Measurements from ENCODE around the gene DDO.
A peak's percentile ranks its signal among the peaks of the same experiment; 100 is the strongest.

Gene DDO

DNA sequence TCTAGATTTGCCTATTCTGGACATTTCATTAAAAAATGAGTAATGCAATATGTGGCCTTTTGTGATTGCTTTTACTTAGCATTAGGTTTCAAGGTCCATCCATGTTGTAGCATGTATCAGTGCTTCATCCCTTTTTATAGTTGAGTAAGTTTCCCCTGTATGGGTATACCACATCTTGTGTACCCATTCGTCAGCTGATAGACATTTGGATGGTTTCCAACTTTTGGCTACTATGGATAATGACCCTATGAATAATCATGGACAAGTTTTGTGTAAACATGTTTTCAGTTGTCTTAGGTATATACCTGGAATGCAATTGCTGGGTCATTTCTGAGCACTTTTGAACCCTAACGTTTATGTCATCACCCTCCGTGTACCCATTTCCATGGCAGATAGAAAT is 72.6 kb downstream of the DDO start:
- TF ChIP-seq ZNF8 (CRISPR knock-in tag; IDR thresholded peaks at IDR 0.05) (peak; percentile 86), ZNF565 (CRISPR knock-in tag; conservative IDR thresholded peaks at IDR 0.05; ENCODE audit: low read depth) (no peak)
- no peak for ATAC-seq

All from SK-N-SH treated with all-trans-retinoic acid at 6 μM for 48 hours (cell line).